Glomerular visceral epithelial cell (primary cell): ENCODE measurements around the gene RPS25.
"Not testable (repeated sequence)": the region's sequence is repeated elsewhere in the genome, so short reads cannot be mapped to it uniquely, and the experiment has no call there.

Source experiments
- DNase-seq: peaks from one replicate; pipeline ENCODE4 v3.0.0-alpha.2; 2016; ENCODE audit errors: extremely low spot score

Gene RPS25

DNA sequence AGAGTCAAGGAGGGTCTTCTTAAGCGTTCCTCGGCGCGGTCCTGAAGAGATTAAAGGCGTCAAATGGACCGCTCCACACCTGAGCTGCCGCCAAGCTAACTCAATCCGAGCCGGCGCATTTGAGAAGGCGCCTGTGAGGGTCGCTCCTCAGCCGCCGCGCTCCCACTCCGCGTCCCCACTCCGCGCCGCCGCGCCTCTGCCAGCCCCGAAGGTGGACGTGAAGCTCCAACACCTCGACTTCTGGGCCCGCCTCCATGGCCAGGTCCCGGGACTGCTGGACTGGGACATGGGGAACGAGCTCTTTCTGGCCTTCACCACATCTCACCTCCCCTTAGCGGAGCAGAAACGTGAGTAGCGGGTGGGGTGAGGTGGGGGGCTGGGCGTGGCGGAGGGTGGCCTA, 46.5 kb downstream of the RPS25 start, which contains the start of gene FOXR1:
TSS of gene FOXR1 (plus strand) at position 116 of the 400 bp plus-strand sequence. CDS start at position 287, 171 bp downstream.
- no peak for DNase-seq

DNA sequence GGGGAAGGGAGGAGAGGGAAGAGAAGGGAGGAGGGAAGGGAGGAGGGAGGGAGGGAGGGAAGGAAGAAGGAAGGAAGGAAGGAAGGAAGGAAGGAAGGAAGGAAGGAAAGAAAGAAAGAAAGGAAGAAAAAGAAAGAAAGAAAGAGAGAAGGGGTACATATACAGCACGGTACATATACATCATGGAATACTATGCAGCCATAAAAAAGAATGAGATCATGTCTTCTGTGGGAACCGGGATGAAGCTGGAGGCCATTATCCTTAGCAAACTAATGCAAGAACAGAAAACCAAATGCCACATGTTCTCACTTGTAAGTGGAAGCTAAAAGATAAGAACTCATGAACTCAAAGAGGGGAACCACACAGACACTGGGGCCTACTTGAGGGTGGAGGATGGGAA, 48.6 kb downstream of the RPS25 start:
- not testable (repeated sequence) for DNase-seq
